Measurements from ENCODE around the gene OR2F1. TPM values are rescaled to one million over a fixed set of nuclear protein-coding genes. Genes with fewer than 3 reads are reported as not detected.

Gene OR2F1
- total and polyA plus RNA-seq, 7 donors: not detected

DNA sequence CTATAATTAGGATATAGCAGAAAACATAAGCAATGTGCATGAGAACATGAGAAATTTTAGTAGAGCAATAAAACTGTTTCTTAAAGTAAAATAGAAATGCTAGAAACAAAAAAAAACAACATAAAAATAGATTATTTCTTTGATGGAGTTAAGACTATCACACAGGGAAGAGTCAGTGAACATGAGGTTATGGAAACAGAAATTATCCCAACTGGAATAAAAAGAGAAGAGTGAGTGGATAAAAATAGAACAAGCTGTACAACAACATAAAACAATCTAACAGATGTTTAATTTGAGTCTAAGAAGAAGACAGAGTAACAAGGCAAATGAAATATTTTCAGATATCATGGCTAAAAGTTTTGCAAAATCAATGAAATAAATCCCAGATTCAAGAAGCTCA, 38.0 kb downstream of the OR2F1 start:
- no peaks in the 10 kb centered on the region for H3K36me3 ChIP-seq (ENCODE audit: insufficient read depth in 1 of 2, low read depth in 1 of 2)
- H3K4me1 ChIP-seq: no peaks in the 10 kb centered on the region
- no peaks in the 10 kb centered on the region for H3K9me3 ChIP-seq
- no peak overlapping the region for H3K27ac ChIP-seq
- TF ChIP-seq, protein P1, sequence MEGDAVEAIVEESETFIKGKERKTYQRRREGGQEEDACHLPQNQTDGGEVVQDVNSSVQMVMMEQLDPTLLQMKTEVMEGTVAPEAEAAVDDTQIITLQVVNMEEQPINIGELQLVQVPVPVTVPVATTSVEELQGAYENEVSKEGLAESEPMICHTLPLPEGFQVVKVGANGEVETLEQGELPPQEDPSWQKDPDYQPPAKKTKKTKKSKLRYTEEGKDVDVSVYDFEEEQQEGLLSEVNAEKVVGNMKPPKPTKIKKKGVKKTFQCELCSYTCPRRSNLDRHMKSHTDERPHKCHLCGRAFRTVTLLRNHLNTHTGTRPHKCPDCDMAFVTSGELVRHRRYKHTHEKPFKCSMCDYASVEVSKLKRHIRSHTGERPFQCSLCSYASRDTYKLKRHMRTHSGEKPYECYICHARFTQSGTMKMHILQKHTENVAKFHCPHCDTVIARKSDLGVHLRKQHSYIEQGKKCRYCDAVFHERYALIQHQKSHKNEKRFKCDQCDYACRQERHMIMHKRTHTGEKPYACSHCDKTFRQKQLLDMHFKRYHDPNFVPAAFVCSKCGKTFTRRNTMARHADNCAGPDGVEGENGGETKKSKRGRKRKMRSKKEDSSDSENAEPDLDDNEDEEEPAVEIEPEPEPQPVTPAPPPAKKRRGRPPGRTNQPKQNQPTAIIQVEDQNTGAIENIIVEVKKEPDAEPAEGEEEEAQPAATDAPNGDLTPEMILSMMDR (IDR thresholded peaks at IDR 0.05): no peak
- H3K4me3 ChIP-seq: no peak overlapping the region
- intact Hi-C loops (cut with DNase I): no loop called here
- DNase-seq (no peak), ATAC-seq (no peak)
- no peaks in the 10 kb centered on the region for H3K27me3 ChIP-seq (ENCODE audit: insufficient read depth in 3 of 3, low read length in 2 of 3)

DNA sequence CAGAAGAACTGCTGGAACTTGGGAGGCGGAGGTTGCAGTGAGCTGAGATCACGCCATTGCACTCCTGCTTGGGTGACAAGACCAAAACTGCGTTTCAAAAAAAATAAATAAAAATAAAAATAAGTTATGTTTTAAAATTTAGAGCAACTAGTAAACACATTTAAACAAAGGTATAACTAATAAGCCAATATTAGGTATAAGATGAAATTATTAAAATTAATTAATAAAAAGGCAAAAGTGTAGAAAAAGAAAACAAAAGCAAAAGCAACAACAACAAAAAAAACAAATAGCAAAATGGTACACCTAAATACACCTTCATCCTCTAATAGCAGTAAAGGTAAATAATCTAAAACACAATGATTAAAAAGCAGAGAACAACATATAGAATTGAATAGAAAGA, 39.3 kb downstream of the OR2F1 start:
- H3K27me3 ChIP-seq (ENCODE audit: insufficient read depth in 3 of 3, low read length in 2 of 3): no peaks in the 10 kb centered on the region
- H3K36me3 ChIP-seq (ENCODE audit: insufficient read depth in 1 of 2, low read depth in 1 of 2): no peaks in the 10 kb centered on the region
- no peak for ATAC-seq
- H3K9me3 ChIP-seq: no peaks in the 10 kb centered on the region
- 95 to 97% (median 95%) methylated on average over 3 of the region's 3 CpGs for WGBS, 3 donors
- no peaks in the 10 kb centered on the region for H3K4me1 ChIP-seq
- no peak for DNase-seq
- intact Hi-C loops (cut with DNase I): no loop called here
- H3K27ac ChIP-seq: no peak overlapping the region
- TF ChIP-seq, protein P1 (IDR thresholded peaks at IDR 0.05): no peak
- H3K4me3 ChIP-seq: no peak overlapping the region

DNA sequence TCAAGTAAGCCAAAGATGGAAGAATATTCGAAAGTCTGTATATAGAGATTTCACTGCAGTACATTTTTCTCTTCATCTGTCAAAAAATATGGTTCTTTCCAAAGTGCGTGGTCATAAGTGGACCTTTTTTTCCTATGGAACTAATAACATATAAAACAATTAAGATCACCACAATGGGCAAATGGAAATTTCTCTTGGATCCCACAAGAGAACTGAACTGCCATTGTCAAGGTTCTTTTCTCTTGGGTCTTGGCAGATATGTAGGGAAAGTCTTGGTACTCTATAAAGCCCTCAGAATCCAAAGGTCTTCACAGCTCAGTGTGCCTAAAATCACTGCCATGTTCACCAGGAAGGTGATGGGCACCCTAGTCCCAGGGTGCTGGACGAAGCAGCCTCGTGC, 45.4 kb downstream of the OR2F1 start, which contains the start of gene OR6B1:
TSS of gene OR6B1 (plus strand) at position 301 of the 400 bp plus-strand sequence. CDS start 3,677 bp downstream, outside the sequence.
- Histone ChIP-seq H3K4me1 (no peaks in the 10 kb centered on the region), H3K27ac (no peak within 1 kb of the TSS), H3K4me3 (no peak within 1 kb of the TSS), H3K27me3 (ENCODE audit: insufficient read depth in 3 of 3, low read length in 2 of 3) (no peaks in the 10 kb centered on the region), H3K36me3 (ENCODE audit: insufficient read depth in 1 of 2, low read depth in 1 of 2) (no peaks in the 10 kb centered on the region), H3K9me3 (no peaks in the 10 kb centered on the region)
- TF ChIP-seq, protein P1 (IDR thresholded peaks at IDR 0.05): no peak
- intact Hi-C loops (cut with DNase I): no loop called here
- ATAC-seq (no peak), DNase-seq (no peak)
- WGBS, 3 donors: 84 to 88% (median 86%) methylated on average over 4 of the region's 4 CpGs

DNA sequence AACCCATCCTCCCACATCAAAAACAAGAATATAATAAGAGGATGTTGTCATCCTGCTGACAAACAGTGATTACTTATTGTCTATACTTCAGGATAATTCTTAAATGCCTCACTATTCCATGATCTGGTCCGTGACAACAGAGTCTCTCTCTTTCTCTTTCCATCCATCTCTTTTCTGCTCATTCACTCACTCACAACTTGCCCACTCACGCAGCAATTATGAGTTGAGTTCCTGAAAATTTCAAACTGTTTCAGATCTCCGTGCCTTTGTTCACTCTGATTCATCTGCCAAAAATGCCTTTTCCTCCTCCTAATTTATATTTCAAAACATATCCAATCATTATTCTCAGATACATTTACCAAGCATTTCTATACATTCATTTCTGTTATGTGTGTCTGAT, 46.9 kb downstream of the OR2F1 start:
- Histone ChIP-seq H3K4me1 (no peaks in the 10 kb centered on the region), H3K4me3 (no peak overlapping the region), H3K9me3 (no peaks in the 10 kb centered on the region), H3K27ac (no peak overlapping the region), H3K36me3 (ENCODE audit: insufficient read depth in 1 of 2, low read depth in 1 of 2) (no peaks in the 10 kb centered on the region), H3K27me3 (ENCODE audit: insufficient read depth in 3 of 3, low read length in 2 of 3) (no peaks in the 10 kb centered on the region)
- no peak for DNase-seq
- 47 to 64% (median 57%) methylated on average over 3 of the region's 3 CpGs for WGBS, 3 donors
- intact Hi-C loops (cut with DNase I): no loop called here
- TF ChIP-seq, protein P1 (IDR thresholded peaks at IDR 0.05): no peak
- no peak for ATAC-seq

DNA sequence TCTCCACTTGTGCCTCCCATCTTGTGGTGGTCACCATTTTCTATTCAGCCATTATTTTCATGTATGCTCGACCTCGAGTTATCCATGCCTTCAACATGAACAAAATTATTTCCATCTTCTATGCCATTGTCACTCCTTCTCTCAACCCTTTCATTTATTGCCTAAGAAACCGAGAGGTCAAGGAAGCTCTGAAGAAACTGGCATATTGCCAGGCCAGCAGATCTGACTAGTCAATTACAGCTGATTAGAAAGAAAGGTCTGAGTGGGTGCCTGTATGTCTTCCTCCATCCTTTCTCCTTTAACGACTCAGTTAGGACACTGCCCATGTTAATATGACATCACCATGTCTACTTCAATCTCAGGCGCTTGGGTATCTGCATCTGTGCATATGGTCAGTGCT, 50.1 kb downstream of the OR2F1 start:
- Histone ChIP-seq H3K4me1 (no peaks in the 10 kb centered on the region), H3K27me3 (ENCODE audit: insufficient read depth in 3 of 3, low read length in 2 of 3) (no peaks in the 10 kb centered on the region), H3K36me3 (ENCODE audit: insufficient read depth in 1 of 2, low read depth in 1 of 2) (no peaks in the 10 kb centered on the region), H3K9me3 (no peaks in the 10 kb centered on the region), H3K4me3 (no peak overlapping the region), H3K27ac (no peak overlapping the region)
- 74 to 86% (median 78%) methylated on average over 5 of the region's 5 CpGs for WGBS, 3 donors
- intact Hi-C loops (cut with DNase I): no loop called here
- ATAC-seq (no peak), DNase-seq (no peak)
- TF ChIP-seq, protein P1 (IDR thresholded peaks at IDR 0.05): no peak
